Activated CD4-positive, alpha-beta T cell treated with anti-CD3 and anti-CD28 coated beads for 36 hours (primary cell): ENCODE data around the gene ZNF26. TPM values are rescaled to one million over a fixed set of nuclear protein-coding genes. Genes with fewer than 3 reads are reported as not detected.
A peak's percentile ranks its signal among the peaks of the same experiment; 100 is the strongest.

Experiments
- ATAC-seq: fragments of 200-7000 bp; cut with Tn5 transposase; one replicate; pipeline ENCODE4 v1.10.0; 2021; ENCODE audit warnings: mild to moderate bottlenecking, moderate library complexity
- CTCF ChIA-PET: fragments of 350-600 bp; sonication (Branson Sonifier 250); formaldehyde crosslinking; loops from one replicate; lab custom pipeline; 2021; ENCODE audit warnings: antibody characterized with exemption; lab: Charles Lee
- POLR2A ChIA-PET: fragments of 350-600 bp; sonication (Branson Sonifier 250); formaldehyde crosslinking; loops from one replicate; lab custom pipeline; 2021; ENCODE audit warnings: antibody characterized with exemption, inconsistent platforms; lab: Charles Lee
- DNase-seq: peaks from one replicate; pipeline ENCODE4 v3.0.0-alpha.2; 2020
- H3K27ac Mint-ChIP-seq: one replicate; pipeline ENCODE4 v1.8.0; 2021; ENCODE audit warnings: mixed read lengths
- H3K27me3 Mint-ChIP-seq: one replicate; pipeline ENCODE4 v1.8.0; 2021; ENCODE audit warnings: mixed read lengths
- H3K36me3 Mint-ChIP-seq: one replicate; pipeline ENCODE4 v1.8.0; 2021; ENCODE audit warnings: low read depth, mixed read lengths
- H3K4me1 Mint-ChIP-seq: one replicate; pipeline ENCODE4 v1.8.0; 2021; ENCODE audit warnings: mixed read lengths
- H3K4me3 Mint-ChIP-seq: one replicate; pipeline ENCODE4 v1.8.0; 2021; ENCODE audit warnings: mild to moderate bottlenecking, moderate library complexity, mixed read lengths
- H3K9me3 Mint-ChIP-seq: one replicate; pipeline ENCODE4 v1.8.0; 2021; ENCODE audit warnings: low read depth, mixed read lengths
- intact Hi-C, 2 experiments: fragments of 100-400 bp; cut with DNase I in 1 of 2; cut with micrococcal nuclease in 1 of 2; formaldehyde crosslinking; loops; one replicate each; pipeline versions ENCODE4 v1.14.2 to v1.15.1; 2022 to 2024; cut with DNase I, micrococcal nuclease
- total RNA-seq, 2 experiments: library from RNA; stranded (reverse); gene quantifications; one replicate each; pipeline ENCODE4 v1.2.3, GENCODE V29; 2021

Gene ZNF26
- total RNA-seq, 2 experiments from 2014 or later = 12.3 to 17.0 TPM

DNA sequence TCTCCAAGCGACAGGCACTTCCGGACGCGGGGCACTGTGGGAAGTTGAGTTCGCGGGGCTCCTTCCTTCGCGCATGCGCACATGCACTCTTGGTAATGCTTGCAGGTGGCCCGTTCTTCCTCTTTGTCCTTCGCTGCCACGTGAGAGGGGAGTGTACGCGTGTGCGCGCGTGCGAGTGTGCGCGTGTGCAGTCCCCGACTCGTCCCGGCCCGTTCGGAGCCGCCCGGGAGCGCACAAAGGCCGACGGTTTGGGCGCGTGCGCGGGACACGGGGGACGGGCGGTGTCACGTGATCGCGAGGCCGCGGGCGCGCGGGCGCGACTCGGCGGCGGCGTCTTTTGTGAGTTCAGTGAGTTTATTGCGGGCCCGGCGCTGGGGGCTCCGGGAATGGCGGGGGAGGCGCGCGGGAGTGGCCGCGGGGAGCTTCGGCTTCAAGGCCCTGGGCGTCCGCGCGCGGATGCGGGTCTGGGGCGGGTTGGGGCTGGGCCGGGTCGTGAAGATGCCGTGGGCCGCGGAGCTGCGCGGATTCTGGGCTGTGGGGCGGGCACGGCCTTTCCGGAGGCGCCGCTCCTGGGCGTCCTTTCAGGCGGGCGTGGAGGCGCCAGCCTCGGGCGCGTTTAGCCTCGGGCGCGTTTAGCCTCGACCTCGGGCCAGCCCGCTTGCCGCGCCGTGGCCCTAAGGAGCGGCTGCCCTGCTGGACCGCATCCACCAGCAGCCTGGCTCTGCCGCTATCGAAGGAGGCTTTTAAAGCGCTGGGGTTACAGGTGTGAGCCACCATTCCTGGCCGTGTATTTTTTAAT lies 51.2 kb downstream of the ZNF26 start, which contains the start of gene ZNF84:
TSS of gene ZNF84 (plus strand) at position 303 of the 799 bp plus-strand sequence. CDS start 3,959 bp downstream, outside the sequence.
- DNase-seq (peak; percentile 98), ATAC-seq (peak; percentile 97)
- Mint-ChIP-seq H3K27me3 (no peaks in the 10 kb centered on the region), H3K27ac (peak within 1 kb of the TSS; percentile 94), H3K36me3 (peaks cover 56% of the 10 kb centered on the region), H3K4me3 (peak within 1 kb of the TSS; percentile 85), H3K9me3 (peaks cover 44% of the 10 kb centered on the region), H3K4me1 (peaks cover 10% of the 10 kb centered on the region)
- intact Hi-C loops = loop anchor here (1.0 to 2.0 kb wide), 10 partner anchors 43 to 327 kb away; partner anchors contain the start of genes ZNF10 (in 2 of the 2), ZNF140 (in 2 of the 2), ZNF26 (in 2 of the 2) and ZNF891 (in 2 of the 2)
- POLR2A ChIA-PET = interaction anchor here (0.6 to 1.8 kb wide), 2 partner anchors 43 to 155 kb away, joined by 3 to 7 read pairs; no protein-coding TSS in a partner anchor
- CTCF ChIA-PET = interaction anchor here (1.1 kb wide), 1 partner anchor 45 kb away, joined by 3 read pairs; no protein-coding TSS in a partner anchor

DNA sequence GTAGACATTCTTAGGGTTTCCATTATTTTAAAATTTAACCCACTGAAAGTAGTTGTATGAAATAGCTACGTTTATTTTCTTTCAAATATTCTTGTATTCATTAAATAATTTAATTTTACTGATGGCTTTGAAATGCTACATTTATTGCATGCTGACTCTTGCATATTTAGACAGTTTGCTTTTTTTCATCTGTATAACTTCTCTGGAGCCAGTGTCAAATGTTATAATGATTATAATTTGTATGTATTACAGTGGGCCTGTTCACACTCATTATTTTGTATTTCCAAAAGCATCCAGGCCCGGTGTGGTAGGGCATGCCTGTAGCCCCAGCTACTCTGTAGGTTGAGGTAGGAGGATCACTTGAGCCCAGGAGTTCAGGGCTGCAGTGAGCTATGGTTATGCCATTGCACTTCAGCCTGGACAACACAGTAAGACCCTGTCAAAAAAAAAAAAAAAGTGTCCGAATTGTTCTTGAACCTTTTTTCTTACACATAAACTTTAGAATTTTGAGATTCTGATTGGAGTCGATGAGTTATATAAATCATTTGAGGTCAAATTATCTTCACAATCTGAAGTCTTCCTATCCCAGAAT lies 52.0 kb downstream of the ZNF26 start:
- no peaks in the 10 kb centered on the region for H3K27me3 Mint-ChIP-seq
- peaks cover 10% of the 10 kb centered on the region for H3K4me1 Mint-ChIP-seq
- CTCF ChIA-PET = interaction anchor here (0.7 to 1.1 kb wide), 4 partner anchors 8 to 213 kb away, joined by 3 read pairs; no protein-coding TSS in a partner anchor
- peaks cover 48% of the 10 kb centered on the region for H3K9me3 Mint-ChIP-seq
- peak overlapping the region; percentile 94 for H3K27ac Mint-ChIP-seq
- peaks cover 64% of the 10 kb centered on the region for H3K36me3 Mint-ChIP-seq
- H3K4me3 Mint-ChIP-seq = peak overlapping the region; percentile 85
- intact Hi-C loops = no loop called here
- DNase-seq (no peak), ATAC-seq (no peak)
- POLR2A ChIA-PET = interaction anchor here (0.7 to 1.8 kb wide), 2 partner anchors 42 to 758 kb away, joined by 3 to 7 read pairs; no protein-coding TSS in a partner anchor

DNA sequence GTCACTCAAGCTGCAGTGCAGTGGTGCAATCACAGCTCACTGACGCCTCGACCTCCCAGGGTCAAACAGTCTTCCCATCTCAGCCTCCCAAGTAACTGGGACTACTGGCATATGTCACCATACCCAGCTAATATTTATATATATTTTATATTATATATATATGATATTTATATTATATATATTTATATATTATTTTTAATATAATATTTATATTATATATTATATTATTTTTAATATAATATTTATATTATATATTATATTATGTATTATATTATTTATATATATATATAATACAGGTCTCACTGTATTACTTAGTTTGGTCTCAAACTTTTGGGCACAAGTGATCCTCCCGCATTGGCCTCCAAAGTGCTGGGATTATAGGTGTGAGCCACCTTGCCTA lies 60.5 kb downstream of the ZNF26 start:
- Mint-ChIP-seq H3K36me3 (peaks cover 97% of the 10 kb centered on the region), H3K27me3 (no peaks in the 10 kb centered on the region), H3K4me1 (no peaks in the 10 kb centered on the region), H3K9me3 (peaks cover 64% of the 10 kb centered on the region), H3K4me3 (no peak overlapping the region), H3K27ac (no peak overlapping the region)
- ATAC-seq (no peak), DNase-seq (no peak)
- CTCF ChIA-PET = no interaction called here
- POLR2A ChIA-PET = no interaction called here
- intact Hi-C loops = no loop called here

DNA sequence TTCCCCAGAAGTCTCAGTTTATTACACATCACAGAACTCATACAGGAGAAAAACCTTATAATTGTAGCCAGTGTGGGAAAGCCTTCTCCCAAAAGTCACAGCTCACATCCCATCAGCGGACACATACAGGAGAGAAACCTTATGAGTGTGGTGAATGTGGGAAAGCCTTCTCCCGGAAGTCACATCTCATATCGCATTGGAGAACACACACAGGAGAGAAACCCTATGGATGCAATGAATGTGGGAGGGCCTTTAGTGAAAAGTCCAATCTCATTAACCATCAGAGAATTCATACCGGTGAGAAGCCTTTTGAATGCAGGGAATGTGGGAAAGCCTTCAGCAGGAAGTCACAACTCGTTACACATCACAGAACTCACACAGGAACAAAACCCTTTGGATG lies 71.3 kb downstream of the ZNF26 start:
- H3K27me3 Mint-ChIP-seq = no peaks in the 10 kb centered on the region
- no peak for DNase-seq
- H3K27ac Mint-ChIP-seq = no peak overlapping the region
- peaks cover 57% of the 10 kb centered on the region for H3K9me3 Mint-ChIP-seq
- ChIA-PET POLR2A (no interaction called here), CTCF (interaction anchor here (1.0 to 1.4 kb wide), 2 partner anchors 11 to 49 kb away, joined by 3 to 5 read pairs; no protein-coding TSS in a partner anchor)
- intact Hi-C loops = loop anchor here in 1 of 2 experiments (5.0 kb wide), 3 partner anchors 50 to 130 kb away; no protein-coding TSS in a partner anchor
- no peak for ATAC-seq
- H3K4me1 Mint-ChIP-seq = no peaks in the 10 kb centered on the region
- H3K36me3 Mint-ChIP-seq = peaks cover 67% of the 10 kb centered on the region
- peak overlapping the region; percentile 23 for H3K4me3 Mint-ChIP-seq

DNA sequence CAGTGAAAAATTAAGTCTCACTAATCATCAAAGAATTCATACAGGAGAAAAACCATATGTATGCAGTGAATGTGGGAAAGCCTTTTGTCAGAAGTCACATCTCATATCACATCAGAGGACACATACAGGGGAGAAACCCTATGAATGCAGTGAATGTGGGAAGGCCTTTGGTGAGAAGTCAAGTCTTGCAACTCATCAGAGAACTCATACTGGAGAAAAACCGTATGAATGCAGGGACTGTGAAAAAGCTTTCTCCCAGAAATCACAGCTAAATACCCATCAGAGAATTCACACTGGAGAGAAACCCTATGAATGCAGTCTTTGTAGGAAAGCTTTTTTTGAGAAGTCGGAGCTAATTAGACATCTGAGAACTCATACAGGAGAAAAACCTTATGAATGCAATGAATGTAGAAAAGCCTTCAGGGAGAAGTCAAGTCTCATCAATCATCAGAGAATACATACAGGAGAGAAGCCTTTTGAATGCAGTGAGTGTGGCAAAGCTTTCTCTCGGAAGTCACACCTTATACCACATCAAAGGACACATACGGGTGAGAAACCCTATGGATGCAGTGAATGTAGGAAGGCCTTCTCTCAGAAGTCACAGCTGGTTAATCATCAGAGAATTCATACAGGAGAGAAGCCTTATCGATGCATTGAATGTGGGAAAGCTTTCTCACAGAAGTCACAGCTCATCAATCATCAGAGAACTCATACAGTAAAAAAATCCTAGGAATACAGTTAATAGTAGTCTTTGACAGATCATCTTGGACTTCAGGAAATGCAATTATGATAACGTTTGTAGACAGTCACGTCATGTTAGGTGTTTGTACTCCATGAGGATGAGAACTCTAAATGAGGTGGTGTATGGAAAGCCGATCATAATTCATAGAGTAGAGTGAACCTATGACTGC lies 72.3 kb downstream of the ZNF26 start:
- Mint-ChIP-seq H3K27ac (no peak overlapping the region), H3K36me3 (peaks cover 66% of the 10 kb centered on the region), H3K9me3 (peaks cover 60% of the 10 kb centered on the region), H3K4me3 (no peak overlapping the region), H3K4me1 (no peaks in the 10 kb centered on the region), H3K27me3 (no peaks in the 10 kb centered on the region)
- CTCF ChIA-PET = interaction anchor here (0.8 to 1.0 kb wide), 2 partner anchors 48 to 144 kb away, joined by 3 read pairs; no protein-coding TSS in a partner anchor
- POLR2A ChIA-PET = no interaction called here
- no peak for DNase-seq
- intact Hi-C loops = loop anchor here in 1 of 2 experiments (5.0 kb wide), 3 partner anchors 49 to 131 kb away; no protein-coding TSS in a partner anchor
- no peak for ATAC-seq

DNA sequence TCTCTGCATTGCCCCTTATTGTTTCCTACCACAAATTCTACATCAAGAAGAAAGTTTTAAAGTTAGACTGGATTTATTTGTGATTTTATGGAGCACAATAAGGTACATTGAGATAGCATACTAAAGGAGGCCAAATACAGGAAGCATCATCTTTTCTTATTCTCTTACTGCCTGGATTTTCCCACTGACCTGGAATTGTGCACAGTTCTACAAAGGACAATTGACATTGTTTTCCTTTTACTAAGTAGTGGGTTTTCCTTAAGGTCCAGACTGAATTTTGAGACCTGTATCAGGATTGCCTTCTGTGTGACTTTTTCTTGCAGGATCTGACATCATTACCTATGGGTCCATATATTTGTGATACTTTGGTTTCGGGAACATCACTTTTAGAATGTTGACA lies 75.8 kb downstream of the ZNF26 start:
- H3K36me3 Mint-ChIP-seq = peaks cover 59% of the 10 kb centered on the region
- no peaks in the 10 kb centered on the region for H3K27me3 Mint-ChIP-seq
- H3K4me1 Mint-ChIP-seq = no peaks in the 10 kb centered on the region
- POLR2A ChIA-PET = no interaction called here
- CTCF ChIA-PET = no interaction called here
- ATAC-seq = no peak
- H3K4me3 Mint-ChIP-seq = no peak overlapping the region
- H3K27ac Mint-ChIP-seq = no peak overlapping the region
- DNase-seq = no peak
- H3K9me3 Mint-ChIP-seq = peaks cover 73% of the 10 kb centered on the region
- intact Hi-C loops = no loop called here

DNA sequence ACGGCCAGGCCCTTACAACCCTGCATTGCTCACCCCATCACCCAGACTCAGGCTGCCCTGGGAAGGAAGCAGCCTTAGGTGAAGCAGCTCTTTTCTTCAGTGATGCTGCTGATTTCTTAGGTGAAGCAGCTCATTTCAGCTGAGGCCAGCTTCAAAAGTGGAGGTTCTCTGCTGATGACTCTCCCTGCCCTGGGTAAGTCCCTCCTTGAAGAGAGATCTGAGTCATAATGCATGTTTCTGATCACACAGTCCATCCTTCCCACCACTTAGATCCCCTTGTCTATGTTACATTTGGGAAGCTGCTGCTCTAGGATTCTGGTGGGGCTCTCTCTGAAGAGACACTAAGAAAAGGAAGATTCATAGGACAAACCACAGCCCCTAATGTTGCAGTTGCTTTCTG lies 77.4 kb downstream of the ZNF26 start:
- ATAC-seq = peak; percentile 60
- Mint-ChIP-seq H3K36me3 (peaks cover 51% of the 10 kb centered on the region), H3K4me3 (no peak overlapping the region), H3K27ac (no peak overlapping the region), H3K9me3 (peaks cover 67% of the 10 kb centered on the region), H3K27me3 (no peaks in the 10 kb centered on the region), H3K4me1 (no peaks in the 10 kb centered on the region)
- no peak for DNase-seq
- POLR2A ChIA-PET = no interaction called here
- CTCF ChIA-PET = no interaction called here
- intact Hi-C loops = no loop called here

DNA sequence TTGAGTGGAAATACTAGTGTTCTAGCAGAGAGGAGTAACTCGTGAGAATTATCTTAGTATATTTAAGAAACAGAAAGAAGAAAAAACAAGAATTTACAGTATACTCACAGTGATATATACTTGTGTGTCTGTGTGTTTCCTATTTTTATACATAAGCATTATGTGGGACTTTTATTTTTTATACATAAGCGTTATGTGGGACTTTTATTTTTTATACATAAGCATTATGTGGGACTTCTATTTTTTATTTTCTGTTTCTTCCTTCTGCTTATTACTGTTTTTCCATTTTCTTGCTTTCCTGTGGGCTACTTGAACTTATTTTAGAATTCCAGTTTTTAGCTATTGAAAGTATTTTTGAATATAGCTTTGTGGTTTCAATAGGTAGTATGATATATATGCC lies 87.7 kb downstream of the ZNF26 start:
- Mint-ChIP-seq H3K4me1 (no peaks in the 10 kb centered on the region), H3K4me3 (no peak overlapping the region), H3K9me3 (peaks cover 46% of the 10 kb centered on the region), H3K27ac (no peak overlapping the region), H3K27me3 (no peaks in the 10 kb centered on the region), H3K36me3 (peaks cover 23% of the 10 kb centered on the region)
- ChIA-PET CTCF (no interaction called here), POLR2A (no interaction called here)
- intact Hi-C loops = no loop called here
- ATAC-seq = no peak
- no peak for DNase-seq

Other genes with a start within 250 kb of the ZNF26 start
- 100 to 1,000 TPM; 110 to 111 TPM for gene ANKLE2, start 224.5 kb upstream of the ZNF26 start, total RNA-seq
- 10 to 100 TPM; 36.7 to 38.5 TPM for gene GOLGA3, start 157.5 kb upstream of the ZNF26 start, total RNA-seq
- gene CHFR, start 98.8 kb upstream of the ZNF26 start, total RNA-seq = 10 to 100 TPM; 36.5 to 36.8 TPM
- 1 to 10 TPM; 8.0 to 8.3 TPM for gene ZNF605, start 30.1 kb upstream of the ZNF26 start, total RNA-seq
- gene ZNF84, start 51.1 kb downstream of the ZNF26 start, total RNA-seq = 10 to 100 TPM; 21.5 to 24.1 TPM
- gene ZNF140, start 94.6 kb downstream of the ZNF26 start, total RNA-seq = 10 to 100 TPM; 13.3 to 14.3 TPM
- 1 to 10 TPM; 1.9 to 2.1 TPM for gene ZNF891, start 143.9 kb downstream of the ZNF26 start, total RNA-seq
- gene ZNF10, start 144.3 kb downstream of the ZNF26 start, total RNA-seq = 1 to 10 TPM; 4.8 to 5.1 TPM
- 10 to 100 TPM; 14.0 to 14.6 TPM for gene ZNF268, start 195.1 kb downstream of the ZNF26 start, total RNA-seq
- not detected for gene ANHX, start 249.5 kb downstream of the ZNF26 start, total RNA-seq